ENCODE results near the gene GMPR.
"Not testable (repeated sequence)": the region's sequence is repeated elsewhere in the genome, so short reads cannot be mapped to it uniquely, and the experiment has no call there.

DNA sequence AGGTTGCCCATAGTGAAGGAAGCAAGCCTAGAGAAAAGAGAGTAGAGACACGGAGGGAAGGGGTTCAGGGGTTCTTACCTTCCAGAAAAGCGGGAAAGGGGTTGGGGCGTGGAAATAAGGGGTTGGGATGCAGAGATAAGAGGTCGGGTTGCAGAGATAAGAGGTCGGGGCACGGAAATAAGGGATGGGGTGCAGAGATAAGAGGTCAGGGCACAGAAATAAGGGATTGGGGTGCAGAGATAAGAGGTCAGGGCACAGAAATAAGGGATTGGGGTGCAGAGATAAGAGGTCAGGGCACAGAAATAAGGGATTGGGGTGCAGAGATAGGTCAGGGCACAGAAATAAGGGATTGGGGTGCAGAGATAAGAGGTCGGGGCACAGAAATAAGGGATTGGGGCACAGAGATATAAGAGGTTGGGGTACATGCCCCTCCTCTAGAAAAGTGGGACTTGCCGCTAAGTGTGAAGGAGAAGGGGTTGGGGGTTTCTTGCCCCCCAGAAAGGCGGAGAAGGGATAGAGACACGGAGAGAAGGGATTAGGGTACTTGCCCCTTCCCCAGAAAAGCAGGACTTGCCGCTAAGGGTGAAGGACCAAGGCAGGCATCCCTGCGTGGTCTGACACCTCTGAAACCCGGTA lies 25.2 kb downstream of the GMPR start:
- TF ChIP-seq, protein P1, sequence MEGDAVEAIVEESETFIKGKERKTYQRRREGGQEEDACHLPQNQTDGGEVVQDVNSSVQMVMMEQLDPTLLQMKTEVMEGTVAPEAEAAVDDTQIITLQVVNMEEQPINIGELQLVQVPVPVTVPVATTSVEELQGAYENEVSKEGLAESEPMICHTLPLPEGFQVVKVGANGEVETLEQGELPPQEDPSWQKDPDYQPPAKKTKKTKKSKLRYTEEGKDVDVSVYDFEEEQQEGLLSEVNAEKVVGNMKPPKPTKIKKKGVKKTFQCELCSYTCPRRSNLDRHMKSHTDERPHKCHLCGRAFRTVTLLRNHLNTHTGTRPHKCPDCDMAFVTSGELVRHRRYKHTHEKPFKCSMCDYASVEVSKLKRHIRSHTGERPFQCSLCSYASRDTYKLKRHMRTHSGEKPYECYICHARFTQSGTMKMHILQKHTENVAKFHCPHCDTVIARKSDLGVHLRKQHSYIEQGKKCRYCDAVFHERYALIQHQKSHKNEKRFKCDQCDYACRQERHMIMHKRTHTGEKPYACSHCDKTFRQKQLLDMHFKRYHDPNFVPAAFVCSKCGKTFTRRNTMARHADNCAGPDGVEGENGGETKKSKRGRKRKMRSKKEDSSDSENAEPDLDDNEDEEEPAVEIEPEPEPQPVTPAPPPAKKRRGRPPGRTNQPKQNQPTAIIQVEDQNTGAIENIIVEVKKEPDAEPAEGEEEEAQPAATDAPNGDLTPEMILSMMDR (IDR thresholded peaks at IDR 0.05 in 2 of 3, conservative IDR thresholded peaks at IDR 0.05 in 1 of 3; ENCODE audit: borderline replicate concordance in 1 of 3, insufficient read depth in 1 of 3, low read depth in 2 of 3, low read length in 2 of 3) = not testable (repeated sequence)
- not testable (repeated sequence) for TF ChIP-seq ELF1 (IDR thresholded peaks at IDR 0.05; ENCODE audit: borderline replicate concordance, low read depth); EZH2 (IDR thresholded peaks at IDR 0.05)
